SW480 (cell line): ENCODE results near the gene KAZN.
A peak's percentile ranks its signal among the peaks of the same experiment; 100 is the strongest.
"Not testable (repeated sequence)": the region's sequence is repeated elsewhere in the genome, so short reads cannot be mapped to it uniquely, and the experiment has no call there.

Experiments
- DNase-seq: peaks from one replicate; pipeline ENCODE4 v3.0.0-alpha.2; 2016; ENCODE audit warnings: low spot score

Gene KAZN

DNA sequence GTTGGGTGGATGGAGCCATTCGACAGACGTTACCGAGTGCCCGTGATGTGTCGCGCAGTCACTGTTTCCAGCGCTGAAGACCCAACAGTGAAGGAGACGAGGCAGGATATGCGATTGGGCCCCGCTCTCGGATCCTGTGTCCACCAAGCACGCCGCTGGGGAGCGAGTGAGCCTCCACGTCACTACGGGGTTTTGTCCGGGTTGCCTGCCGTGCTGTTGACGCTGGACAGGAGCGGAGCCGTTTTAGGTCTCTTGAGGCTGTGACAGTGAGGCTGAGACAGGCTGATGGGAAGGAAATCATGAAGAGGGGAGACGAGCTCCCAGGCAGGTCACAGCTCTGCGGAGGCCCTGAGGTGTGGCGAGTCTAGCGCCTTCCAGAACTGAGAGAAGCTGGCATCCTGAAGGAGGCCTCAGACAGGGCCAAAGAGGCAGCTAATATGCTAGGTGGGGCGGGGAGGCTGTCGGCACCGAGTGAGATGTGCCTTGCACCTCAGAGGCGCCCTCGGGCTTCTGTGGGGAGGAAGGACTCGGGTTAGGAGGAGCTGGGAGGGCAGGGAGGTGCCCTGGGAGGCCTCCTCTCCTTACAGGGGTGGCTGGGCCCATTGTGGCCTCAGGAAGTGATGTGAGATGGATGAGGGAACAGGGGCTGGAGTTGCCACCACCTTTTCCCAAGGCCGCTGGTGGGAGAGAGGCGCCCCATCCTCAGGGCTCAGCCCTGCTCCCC, 359.1 kb downstream of the KAZN start:
- DNase-seq, result no peak

DNA sequence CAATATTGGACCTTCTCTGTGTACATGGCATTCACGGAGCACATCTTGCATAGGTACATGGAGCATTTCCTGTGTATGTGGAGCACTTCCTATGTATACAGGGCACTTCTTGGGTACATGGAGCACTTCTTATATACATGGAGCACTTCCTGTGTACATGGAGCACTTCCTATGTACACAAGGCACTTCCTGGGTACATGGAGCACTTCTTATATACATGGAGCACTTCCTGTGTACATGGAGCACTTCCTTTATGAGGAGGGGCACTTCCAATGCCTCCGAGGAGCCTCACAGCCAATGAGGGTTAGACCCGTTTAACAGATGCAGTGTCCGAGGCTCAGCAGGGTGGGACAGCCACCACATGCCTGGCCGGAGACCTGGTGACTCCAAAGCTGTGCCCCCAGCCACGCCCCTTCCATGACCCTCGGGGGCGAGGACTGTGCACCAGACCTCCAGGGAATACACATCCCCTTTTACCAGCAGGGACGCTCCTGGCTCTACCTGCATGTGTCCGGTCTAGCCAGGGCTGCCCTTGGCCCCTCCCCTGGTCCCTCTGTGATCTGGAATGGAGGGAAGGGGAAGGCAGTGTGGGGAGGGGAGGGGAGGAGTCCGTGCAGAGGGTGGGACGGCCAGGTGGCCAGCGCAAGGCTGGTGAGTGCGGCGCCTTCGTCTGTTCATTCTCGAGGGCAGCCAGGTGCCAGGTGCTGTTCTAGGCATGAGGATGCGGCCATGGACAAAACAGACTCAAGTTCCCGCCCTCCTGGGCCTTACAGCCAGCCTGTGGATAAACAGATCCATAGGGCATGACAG, 360.0 kb downstream of the KAZN start:
- no peak for DNase-seq

DNA sequence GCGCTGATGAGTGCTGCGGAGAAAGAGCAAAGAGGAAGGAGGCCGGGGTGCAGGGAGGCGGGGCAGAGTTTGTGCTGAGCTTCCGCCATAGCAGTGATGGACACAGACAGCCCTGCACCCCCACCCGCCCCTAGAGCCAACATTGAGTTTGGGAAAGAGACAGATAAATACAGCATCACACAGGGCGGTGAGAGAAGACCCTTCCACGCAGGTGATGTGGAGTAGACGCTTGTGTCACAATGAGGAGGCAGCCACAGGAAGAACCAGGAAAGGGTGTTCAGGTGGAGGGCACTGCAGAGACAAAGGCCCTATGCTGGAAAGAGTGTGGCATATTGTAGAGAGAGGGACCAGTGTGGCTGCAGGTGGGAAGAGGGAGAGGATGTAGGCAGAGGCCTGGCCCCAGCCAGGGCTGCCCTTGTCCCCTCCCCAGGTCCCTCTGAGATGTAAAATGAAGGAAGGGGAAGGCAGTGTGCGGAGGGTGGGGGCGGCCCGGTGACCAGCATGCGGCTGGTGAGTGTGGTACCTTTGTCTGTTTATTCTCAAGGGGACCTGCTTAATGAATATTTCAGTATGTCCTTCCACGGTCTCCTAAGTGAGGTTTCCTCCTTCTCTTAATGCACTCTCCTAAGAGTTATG, 360.7 kb downstream of the KAZN start:
- DNase-seq, result no peak

DNA sequence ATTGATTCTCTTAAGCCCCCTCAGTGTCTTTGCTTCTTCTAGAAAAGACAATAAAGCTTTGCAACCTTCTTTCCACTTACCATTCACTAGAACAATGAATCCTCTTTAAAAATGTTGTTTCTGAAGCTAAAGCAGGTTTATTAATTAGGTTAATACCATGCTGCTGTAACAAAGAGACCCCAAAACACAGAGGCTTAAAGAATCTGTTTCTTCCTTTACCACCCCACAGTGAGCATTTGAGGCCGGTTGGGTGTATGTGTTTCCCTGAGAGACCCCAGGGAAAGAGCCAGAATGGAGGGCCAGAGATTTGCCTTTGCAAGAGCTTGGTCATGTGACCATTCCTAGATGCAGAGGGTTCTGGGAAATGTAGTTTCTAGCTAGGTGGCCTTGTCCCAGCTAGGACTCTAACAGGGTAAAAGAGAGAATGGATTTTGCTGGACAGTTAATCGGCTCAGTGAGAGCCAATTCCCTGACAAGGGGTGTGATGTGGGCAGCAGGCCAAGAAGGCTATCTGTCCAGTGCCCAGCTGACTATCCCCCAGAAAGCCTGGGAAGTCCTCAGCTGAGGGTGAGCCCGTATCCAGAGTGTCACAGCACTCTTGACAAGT, 363.3 kb downstream of the KAZN start:
- DNase-seq, result no peak

DNA sequence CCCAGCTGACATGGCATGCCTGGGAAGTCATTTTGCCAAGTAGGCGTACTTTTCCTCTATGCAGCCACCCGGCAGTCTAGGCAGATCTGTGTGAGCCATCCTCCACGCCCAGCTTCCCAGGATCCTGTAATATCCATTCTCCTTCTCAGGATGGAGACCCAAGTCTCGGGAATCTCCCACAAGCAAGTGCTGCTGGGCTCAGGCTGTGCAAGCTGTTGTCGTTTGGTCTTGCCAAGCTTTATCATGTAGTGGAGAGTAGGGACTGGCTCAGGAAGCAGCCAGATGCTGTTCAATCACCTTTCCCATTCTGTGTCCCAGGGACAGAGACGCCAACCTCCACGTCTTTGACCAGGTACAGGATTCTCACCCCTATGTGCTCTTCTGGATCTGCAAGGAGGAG, 363.9 kb downstream of the KAZN start:
- DNase-seq, result no peak

DNA sequence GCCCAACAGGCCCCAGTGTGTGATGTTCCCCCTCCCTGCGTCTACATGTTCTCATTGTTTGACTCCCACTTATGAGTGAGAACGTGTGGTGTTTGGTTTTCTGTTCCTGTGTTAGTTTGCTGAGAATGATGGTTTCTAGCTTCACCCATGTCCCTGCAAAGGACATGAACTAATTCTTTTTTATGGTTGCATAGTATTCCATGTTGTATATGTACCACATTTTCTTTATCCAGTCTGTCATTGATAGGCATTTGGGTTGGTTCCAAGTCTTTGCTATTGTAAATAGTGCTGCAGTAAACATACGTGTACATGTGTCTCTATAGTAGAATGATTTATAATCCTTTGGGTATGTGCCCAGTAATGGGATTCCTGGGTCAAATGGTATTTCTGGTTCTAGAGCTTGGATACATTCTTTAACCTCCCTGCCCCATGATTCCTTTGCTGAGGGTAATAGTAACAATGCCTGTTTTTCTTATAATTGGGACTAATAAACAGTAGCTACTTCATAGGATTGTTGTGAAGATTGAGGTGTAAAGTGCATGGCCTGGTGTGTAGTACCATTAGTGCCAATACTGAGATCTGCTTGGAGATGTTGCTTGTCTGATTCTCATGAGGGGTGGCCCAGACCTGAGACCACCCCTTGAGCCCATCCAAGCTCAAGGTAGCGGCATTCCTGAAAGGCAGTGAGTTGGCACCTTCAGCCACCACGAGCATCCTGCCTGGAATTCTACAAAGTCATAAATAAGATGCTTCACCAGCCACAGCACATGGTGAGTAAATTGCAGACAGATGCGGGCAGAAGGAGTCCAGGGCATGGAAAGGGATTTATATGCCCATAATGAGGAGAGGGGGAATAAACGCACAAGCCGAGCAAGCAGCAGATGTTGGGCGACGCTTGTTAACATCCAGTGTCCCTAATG, 365.6 kb downstream of the KAZN start:
- not testable (repeated sequence) for DNase-seq

DNA sequence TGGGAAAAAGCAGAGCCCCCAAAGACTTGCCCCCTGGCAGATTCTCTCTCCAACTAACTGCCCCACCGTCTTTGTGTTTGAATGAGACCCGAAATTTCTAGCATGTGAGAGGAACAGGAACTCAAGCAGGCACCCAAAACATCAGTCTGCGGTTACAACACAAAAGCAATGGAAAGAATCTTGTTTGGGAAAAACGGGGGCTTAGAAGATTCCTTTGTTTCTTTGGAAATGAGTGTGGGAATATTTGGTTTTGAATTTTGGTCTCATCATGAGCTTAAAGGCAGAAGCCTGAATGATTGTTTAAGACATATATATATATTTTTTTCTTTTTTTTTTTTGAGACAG, 366.2 kb downstream of the KAZN start:
- DNase-seq, result no peak

DNA sequence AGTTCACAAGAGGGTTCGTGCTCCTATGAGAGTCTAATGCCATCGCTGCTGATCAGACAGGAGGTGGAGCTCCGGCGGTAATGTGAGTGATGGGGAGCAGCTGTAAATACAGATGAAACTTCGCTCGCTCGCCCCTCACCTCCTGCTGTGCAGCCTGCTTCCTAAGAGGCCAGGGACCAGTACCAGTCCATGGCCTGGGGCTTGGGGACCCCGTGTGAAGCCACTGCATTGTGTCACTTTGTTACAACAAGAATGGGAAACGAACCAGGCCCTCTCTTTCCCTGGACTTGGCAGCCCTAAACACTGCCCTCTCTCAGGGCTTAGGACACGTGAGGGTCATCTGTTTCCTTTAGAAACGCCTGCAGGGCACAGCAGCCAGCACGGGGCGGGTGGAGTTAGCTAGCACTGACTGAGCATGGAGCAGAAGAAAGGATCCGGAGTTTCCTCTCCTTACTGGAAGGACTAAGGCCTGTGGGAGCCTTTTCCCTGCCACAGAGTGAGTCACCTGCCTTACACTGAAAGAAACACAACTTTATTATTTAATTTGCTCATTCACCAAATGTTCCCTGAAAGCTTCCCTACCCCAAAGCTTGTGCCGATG, 369.9 kb downstream of the KAZN start:
- DNase-seq, result no peak

DNA sequence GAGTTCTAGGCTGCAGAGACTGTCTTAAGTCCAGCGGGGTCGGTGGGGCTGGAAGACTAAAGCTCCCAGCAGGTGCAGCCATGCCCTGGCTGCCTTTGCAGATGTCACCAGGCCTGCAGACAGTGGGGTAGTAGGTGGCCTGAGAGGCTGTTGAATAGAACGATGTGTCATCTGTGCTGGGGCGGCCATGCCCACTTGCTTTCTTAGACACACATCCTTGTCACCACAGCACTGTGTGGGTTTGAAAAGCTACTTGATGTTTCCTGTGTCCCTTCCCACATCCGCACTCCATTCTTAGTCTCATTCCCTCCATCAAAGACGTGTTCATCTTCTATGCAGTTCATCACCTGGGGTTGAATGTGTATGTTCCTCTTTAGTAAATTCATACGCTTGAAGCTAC, 370.5 kb downstream of the KAZN start:
- DNase-seq, result no peak

DNA sequence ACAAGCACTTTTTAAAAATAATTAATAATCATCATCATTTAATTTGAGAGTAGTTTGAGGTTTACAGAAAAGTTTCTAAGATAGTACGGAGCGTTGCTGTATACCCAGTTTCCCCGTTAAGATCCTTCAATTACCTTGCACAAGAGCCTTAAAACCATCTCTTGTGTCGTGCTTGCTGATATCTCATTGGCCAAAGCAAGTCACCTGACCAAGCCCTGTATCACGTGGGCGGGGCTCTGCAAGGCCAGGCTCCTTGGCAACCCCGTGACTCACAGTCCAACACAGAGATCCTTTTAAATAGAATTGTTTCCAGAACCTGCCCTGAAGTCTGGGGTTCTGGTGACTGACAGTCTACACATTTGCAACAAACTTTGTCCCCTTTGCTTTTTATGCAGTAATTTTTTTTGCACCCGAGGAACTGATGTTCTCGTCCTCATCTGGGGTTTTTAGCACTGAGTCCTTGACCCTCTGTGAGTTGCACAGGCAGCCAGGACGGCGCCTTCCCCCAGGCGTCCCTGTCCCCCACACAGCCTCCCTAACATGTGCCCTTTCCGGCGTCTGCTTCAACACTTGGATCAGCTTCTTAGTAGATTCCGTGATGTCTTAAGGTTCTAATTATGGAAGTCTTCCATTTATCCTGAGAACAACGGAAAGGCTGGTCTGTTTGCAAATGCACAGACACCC, 371.8 kb downstream of the KAZN start:
- DNase-seq, result peak; percentile 79

DNA sequence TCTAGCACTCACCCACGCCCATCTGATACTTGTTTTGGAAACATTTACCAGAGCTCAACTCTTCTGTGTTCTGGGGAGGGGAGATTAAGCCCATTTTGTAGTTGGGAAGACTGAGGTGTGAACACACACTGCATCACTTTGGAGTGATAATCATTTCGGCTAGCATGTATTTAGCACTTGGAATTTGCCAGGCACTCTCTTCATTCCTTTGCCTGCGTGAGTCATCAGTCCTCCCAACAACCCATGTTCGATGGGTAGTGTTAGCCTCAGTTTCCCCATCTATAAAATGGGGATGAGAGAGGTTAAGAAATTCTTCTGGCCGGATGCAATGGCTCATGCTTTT, 372.3 kb downstream of the KAZN start:
- DNase-seq, result no peak

DNA sequence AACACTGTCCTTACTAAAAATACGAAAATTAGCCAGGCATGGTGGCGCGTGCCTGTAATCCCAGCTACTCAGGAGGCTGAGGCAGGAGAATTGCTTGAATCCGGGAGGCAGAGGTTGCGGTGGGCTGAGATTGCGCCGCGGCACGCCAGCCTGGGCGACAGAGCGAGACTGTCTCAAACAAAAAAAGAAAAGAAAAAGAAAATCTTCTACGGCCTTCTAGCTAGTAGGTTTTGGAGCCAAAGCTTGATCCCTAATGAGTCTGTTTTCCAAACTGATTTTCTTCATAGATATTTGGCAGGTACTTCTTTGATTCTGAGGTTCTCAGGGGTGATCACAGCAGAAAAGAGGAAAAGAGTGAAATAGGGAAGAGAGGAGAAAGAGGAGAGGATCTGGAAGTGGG, 372.7 kb downstream of the KAZN start:
- DNase-seq, result no peak

DNA sequence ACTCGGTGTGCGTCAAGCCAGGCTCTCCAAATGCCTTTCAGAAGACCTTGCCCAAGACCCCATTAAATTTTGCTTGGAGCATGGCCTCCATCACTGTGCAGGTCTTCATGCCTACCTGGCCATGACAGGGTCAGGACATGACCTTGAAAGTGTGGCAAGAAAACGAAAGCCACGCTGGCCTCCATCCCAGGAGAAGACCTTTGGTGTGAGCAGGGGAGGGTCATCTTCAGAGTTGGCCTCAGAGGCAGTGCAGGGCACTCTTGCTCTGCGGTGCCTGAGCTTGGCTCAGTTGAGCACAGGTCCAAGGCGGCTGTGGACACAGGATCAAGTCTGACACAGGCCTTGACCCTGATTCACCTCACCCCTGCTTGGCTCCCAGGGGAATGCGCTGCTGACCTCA, 373.6 kb downstream of the KAZN start:
- no peak for DNase-seq

DNA sequence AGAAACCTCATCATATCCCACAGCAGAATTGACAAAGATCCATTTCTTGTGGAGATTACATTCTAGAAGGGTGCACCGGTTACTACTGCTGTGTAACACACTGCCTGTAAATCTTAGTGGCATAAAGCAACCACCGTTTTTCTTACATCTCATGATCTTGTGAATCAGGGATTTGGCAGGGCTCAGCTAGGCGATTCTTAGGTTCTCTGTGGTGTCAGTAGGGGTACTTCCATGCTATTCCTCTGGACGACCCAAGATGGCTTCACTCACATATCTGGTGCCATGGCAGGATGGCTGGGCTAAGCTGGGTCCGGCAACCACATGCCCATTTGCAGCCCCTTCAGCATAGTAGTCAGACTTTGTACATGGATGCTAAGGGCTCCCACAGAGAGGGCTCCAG, 375.3 kb downstream of the KAZN start:
- no peak for DNase-seq

DNA sequence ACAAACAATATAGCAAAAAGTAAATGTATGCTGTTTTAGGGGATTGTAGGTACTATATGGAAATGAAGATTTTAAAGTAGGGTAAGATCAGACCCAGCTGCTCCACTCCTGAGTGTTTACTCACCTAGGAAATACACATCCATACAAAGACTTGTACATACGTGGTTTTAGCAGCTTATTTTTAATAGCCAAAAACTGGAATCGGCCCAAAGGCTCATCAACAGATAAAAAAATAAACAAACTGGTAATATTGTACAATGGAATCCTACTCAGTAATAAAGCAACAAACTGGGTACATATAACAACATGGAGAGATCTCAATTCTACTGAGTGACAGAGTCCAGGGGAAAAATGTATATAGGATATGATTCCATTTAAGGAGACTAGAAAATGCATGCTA, 375.9 kb downstream of the KAZN start:
- no peak for DNase-seq

DNA sequence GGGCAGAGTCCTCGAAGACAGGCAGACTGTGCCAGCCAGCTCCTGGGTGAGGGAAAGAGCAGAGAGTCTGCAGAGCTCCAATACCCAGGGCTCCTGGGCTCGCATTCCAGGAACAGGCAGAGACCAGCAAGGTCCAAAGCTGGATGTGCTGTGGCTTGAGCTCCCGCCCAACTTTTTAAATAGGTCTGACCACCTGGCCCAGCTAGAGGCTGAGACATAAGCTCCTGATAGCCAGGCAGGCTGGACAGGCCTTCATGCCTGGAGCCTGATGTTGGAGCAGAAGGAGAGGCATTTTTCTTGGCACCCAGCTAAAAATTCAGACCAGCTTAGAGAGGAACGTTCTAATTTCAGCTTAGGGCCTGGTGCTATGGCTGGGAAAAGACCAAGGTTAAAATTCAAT, 376.6 kb downstream of the KAZN start:
- no peak for DNase-seq

DNA sequence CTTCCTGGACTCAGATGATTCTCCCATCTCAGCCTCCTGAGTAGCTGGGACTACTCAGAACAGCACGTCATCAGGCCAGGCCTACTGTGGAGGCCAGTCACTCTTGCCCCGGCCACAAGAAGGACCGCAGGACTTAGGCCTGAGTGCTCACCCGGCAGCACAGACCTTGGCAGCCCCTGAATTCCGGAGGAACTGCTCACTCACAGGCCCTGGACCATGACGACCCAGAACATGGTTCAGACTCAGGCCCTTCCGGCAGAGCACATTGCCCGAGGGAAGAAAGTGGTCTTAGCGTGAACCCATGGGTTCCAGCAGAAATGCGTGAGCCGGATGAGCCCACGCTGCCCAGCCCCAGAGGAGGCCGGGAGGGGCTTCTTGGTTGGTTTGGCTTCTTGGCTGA, 377.8 kb downstream of the KAZN start:
- no peak for DNase-seq

DNA sequence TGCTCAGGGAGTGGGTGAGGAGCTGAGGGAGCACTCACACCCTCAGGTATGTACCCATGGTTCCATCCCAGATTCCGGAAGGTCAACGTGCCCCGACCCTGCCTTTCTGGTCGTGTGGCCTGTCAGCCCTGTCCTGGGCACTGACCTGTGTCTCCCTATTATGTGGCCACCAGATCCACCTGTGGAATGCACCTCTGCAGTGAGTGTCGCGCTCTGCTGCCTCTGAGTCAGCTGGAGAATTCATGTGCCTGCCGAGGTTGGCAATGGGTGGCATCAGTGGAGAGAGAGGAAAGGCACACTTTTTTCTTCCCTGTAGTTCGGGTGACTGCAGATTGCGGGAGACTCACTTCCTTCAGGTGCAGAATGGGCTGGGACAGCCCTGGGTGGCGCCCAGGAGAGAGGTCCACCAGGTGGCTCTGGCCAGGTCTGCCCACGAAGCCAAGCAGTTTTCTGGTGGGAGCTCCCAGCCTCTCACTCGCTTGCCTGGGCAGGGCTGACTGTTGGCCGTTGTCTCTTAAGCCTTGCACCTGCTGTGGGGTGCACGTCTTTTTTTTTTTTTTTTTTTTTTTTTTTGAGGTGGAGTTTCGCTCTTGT, 378.9 kb downstream of the KAZN start:
- DNase-seq, result peak; percentile 62

DNA sequence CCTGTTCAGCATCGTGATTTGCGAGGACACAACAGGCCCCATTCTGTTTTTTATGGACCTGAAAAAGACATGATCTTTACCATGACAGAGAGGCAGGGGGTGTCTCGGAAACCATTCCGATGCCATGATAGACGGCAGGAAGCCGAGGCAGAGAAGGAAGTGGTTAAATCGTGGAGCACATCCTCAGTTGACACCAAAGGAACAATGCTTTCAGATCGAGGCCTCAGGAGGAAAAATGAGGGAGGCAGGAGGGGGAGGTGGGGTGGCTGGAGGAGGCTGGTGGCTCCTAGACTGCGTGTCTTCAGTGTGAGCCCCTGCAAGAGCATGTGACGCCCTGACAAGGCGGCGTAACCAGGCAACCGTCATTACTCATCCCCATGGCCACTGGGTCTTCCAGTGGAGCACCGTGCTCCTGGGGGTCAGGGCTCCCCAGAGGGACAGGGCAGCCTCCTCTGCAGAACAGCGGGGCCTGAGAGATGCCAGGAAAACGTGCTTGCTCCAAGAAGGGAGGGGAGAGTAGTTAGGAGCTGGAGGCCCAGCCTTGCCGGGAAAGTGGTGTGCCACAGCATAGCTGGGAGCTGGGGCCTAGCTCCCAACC, 382.2 kb downstream of the KAZN start:
- DNase-seq, result no peak

DNA sequence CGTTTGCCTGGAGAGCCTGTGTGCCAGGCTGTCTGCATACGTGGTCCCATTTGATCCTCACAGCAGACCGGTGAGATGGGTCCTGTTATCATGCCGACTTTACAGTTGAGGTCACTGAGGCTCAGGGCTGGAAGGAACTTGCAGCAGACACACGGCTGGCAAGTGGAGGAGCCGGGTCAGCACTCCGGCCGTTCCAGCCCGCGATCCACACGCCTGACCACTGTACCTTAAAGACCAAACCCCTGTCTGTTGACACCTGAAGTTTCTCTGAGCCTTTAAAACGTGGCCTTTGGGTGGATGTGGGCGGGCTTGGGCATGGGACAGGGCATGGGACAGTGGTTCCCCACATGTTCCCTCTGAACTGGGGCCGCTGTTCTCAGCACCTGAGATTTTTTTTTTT, 383.5 kb downstream of the KAZN start:
- DNase-seq, result no peak
